Activated T-cell treated with anti-CD3 and anti-CD28 coated beads, Interleukin-2, amount 50 U/mL, for 72 hours (primary cell): ENCODE measurements around the gene ESR2. TPM values are rescaled to one million over a fixed set of nuclear protein-coding genes. Genes with fewer than 3 reads are reported as not detected.

Experiments used
- ATAC-seq, 2 donors: fragments of 150-1000 bp; cut with Tn5 transposase; replicated peaks in 1 of 2; 2 replicates each; pipeline ENCODE4 v1.10.0; 2021; ENCODE audit warnings: moderate library complexity in 2 of 2, mild to moderate bottlenecking in 1 of 2
- DNase-seq, 2 donors: peaks; one replicate each; pipeline ENCODE4 v3.0.0; 2021 to 2022; ENCODE audit warnings: mixed read lengths in 1 of 2
- H3K27ac Mint-ChIP-seq: one replicate; pipeline ENCODE4 v1.8.0; 2022; ENCODE audit warnings: mild to moderate bottlenecking, moderate library complexity, mixed read lengths
- H3K27me3 Mint-ChIP-seq: one replicate; pipeline ENCODE4 v1.8.0; 2022; ENCODE audit warnings: low read depth, mixed read lengths
- H3K36me3 Mint-ChIP-seq, 2 donors: one replicate each; pipeline ENCODE4 v1.8.0; 2022; ENCODE audit warnings: mixed read lengths in 2 of 2, mild to moderate bottlenecking in 1 of 2; ENCODE audit not compliant: insufficient read depth in 2 of 2
- H3K4me1 Mint-ChIP-seq: one replicate; pipeline ENCODE4 v1.8.0; 2022; ENCODE audit warnings: low read depth, mixed read lengths
- H3K4me3 Mint-ChIP-seq, 2 donors: one replicate each; pipeline ENCODE4 v1.8.0; 2022; ENCODE audit warnings: mild to moderate bottlenecking in 2 of 2, mixed read lengths in 2 of 2, moderate library complexity in 2 of 2
- H3K9me3 Mint-ChIP-seq, 2 donors: one replicate each; pipeline ENCODE4 v1.8.0; 2022; ENCODE audit warnings: mixed read lengths in 2 of 2
- total RNA-seq, 2 donors: library from RNA; stranded (reverse); gene quantifications; one replicate each; pipeline ENCODE4 v1.2.3, GENCODE V29; 2022

Gene ESR2
- total RNA-seq, 2 donors from 2014 or later = 0.23 to 1.0 TPM

DNA sequence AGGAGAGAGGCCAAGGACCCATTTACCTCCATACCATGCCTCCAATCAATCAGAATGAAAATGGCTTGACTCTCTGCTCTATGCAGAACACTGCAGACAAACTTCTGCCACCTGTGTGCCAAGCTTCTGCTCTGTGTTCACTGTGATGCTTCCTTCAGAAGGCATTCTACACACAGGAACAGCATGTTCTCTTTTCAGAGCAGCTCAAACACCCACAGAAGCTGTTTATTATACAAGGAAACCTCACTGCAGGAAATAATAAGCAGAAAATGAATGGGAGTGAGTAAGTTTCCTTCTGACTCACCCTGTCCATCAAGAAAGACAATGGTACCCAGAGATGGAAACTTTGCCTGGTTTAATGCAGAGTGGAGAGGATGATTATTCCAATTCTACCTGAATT, 2.4 kb upstream of the ESR2 start:
- peak; percentile 24 to 45 for ATAC-seq
- Mint-ChIP-seq H3K27ac (no peak overlapping the region), H3K9me3 (no peaks in the 10 kb centered on the region), H3K36me3 (no peaks in the 10 kb centered on the region), H3K4me1 (peaks cover 37% of the 10 kb centered on the region), H3K4me3 (peak overlapping the region in 1 of 2 donors; percentile 53), H3K27me3 (peaks cover 26% of the 10 kb centered on the region)
- DNase-seq = no peak

DNA sequence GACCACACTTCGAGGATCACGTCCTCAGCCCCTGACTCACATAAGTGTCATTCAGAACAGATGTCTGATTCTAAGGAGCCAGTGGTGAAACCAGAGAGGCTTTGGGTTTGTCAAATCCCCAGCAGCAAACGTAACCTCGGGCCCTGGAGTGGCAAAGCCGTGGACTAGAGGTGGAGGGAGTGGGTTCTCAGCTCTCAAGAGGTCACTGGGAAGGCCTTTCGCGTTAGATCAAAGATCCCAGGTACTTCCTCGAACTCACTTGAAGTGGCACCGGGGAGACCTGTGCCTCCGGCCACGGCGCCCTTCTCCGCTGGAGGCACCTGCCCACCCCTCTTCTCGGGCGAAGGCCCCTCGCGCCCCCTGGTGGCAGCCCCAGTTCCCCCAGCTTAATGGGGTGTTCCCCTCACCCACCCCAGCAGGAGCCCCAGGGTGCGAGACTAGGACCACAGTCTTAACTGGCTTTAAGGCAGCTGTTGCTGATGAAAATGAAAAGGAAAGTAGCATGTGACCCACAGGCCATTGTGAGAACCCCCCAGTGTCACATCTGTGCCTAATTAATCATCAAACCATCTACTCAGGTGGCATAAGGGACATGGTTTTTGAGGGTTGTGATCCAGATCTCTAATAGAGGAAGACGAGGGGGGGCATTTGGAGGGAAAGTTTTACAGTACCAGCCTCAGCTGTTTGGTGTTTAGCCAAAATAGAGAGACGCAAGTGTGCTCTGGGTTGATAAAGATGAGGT, 672 bp upstream of the ESR2 start:
- H3K4me1 Mint-ChIP-seq = peaks cover 37% of the 10 kb centered on the region
- H3K36me3 Mint-ChIP-seq = no peaks in the 10 kb centered on the region
- peak overlapping the region; percentile 83 to 88 for H3K4me3 Mint-ChIP-seq
- H3K27me3 Mint-ChIP-seq = peaks cover 26% of the 10 kb centered on the region
- peak; percentile 92 to 94 for DNase-seq
- ATAC-seq = peak; percentile 88 to 92
- no peak overlapping the region for H3K27ac Mint-ChIP-seq
- no peaks in the 10 kb centered on the region for H3K9me3 Mint-ChIP-seq

DNA sequence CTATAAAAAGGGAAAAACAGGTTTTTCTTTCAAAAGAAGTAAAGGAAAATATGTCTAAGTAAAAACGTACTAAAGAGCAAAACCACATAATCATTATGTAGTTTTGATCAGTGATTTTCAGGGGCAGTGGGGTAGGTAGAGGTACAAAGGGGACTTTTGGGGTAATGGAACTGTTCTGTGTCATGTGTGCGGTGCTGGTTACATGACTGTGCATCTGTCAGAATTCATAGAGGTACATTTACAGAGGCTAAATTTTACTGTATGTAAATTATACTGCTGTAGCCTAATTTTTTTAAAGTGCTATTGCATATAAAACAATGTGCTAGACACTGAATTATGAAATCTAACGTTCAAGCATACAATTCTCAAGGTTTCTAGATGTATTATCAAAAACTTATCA, 2.0 kb downstream of the ESR2 start:
- no peak for DNase-seq
- Mint-ChIP-seq H3K27ac (no peak overlapping the region), H3K4me1 (peaks cover 36% of the 10 kb centered on the region), H3K27me3 (peaks cover 13% of the 10 kb centered on the region), H3K36me3 (no peaks in the 10 kb centered on the region), H3K4me3 (no peak overlapping the region), H3K9me3 (no peaks in the 10 kb centered on the region)
- ATAC-seq = no peak

DNA sequence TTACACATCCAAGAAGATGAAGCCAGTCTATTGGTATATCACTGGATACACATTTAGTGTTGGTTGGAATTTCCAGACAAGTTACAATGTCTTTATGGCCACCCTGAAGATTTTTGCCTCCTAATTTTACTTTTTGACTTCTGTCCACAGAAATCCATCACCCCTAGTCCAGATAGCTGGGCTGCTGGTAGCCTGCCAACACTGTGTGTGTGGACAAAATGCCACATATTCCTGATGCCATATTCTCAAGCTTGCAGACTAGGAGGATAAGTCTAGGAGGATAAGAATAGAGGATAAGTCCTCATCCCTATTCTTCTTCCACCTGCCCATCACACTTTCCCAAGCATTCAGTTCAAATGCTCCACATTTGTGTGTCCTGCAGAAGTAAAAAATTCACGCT, 4.6 kb downstream of the ESR2 start:
- peaks cover 12% of the 10 kb centered on the region for H3K27me3 Mint-ChIP-seq
- ATAC-seq (no peak), DNase-seq (no peak)
- H3K4me3 Mint-ChIP-seq = no peak overlapping the region
- peaks cover 13% of the 10 kb centered on the region for H3K4me1 Mint-ChIP-seq
- H3K9me3 Mint-ChIP-seq = no peaks in the 10 kb centered on the region
- H3K36me3 Mint-ChIP-seq = no peaks in the 10 kb centered on the region
- H3K27ac Mint-ChIP-seq = no peak overlapping the region

DNA sequence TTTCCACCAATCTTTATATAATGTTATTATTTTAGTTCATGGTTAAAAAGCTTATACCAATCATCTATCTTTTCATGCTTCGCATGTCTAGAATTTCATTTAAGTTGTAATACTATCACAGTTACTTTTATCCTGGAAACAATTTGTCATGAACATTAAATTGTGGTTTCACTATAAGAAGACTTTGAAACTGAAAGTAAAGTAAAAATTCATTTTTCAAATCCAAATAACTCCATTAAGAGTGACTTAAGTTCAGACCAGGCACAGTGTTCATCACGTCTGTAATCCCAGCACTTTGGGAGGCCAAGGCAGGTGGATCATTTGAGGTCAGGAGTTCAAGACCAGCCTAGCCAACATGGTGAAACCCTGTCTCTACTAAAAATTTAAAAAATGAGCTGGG, 12.4 kb downstream of the ESR2 start:
- Mint-ChIP-seq H3K27ac (no peak overlapping the region), H3K9me3 (peaks cover 0 to 4% of the 10 kb centered on the region in 2 donors), H3K4me3 (no peak overlapping the region), H3K4me1 (peaks cover 26% of the 10 kb centered on the region), H3K36me3 (no peaks in the 10 kb centered on the region), H3K27me3 (no peaks in the 10 kb centered on the region)
- DNase-seq (no peak), ATAC-seq (no peak)

DNA sequence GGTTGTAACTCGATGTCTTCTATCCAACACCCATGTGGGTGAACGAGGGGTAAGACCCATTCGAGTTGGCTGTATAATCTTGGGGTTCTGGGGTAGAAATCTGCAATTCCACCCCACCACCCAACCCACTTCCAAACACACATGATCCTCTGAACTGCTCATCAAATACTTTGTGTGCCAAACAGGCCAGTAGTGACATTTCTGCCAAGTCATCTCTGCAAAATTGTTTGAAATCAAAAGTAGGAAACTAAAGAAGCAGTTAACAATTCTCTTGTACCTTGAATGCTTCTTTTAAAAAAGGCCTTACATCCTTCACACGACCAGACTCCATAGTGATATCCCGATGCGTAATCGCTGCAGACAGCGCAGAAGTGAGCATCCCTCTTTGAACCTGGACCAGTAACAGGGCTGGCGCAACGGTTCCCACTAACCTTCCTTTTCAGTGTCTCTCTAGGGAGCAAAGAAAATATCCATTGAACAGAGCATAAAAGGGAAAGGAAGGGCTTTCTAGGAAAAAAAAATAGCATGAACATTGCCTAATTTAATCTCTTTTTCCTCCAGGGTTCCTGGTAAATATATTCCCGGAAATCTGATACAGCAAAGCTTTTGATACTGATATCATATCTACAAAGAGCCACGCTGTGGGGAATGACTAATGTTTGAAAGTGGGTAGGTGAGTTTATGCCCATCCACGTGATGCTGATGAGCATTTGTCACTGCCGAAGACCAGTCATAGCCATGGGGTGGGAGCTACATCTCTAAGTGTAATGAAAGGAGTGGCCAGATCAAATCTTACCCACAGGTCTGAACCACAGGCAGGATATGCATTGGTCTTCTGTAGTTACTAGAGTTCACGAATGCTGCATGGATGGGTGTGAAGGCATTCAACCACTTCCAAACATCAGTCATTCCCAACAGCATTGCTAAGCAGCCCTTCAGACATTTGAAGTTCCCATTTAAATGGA, 14.2 kb downstream of the ESR2 start:
- H3K9me3 Mint-ChIP-seq = peaks cover 0 to 4% of the 10 kb centered on the region in 2 donors
- DNase-seq = peak; percentile 39 to 48
- H3K36me3 Mint-ChIP-seq = no peaks in the 10 kb centered on the region
- H3K27me3 Mint-ChIP-seq = no peaks in the 10 kb centered on the region
- peak overlapping the region in 1 of 2 donors; percentile 23 for H3K4me3 Mint-ChIP-seq
- peak; percentile 97 to 99 for ATAC-seq
- H3K27ac Mint-ChIP-seq = no peak overlapping the region
- H3K4me1 Mint-ChIP-seq = peaks cover 26% of the 10 kb centered on the region

DNA sequence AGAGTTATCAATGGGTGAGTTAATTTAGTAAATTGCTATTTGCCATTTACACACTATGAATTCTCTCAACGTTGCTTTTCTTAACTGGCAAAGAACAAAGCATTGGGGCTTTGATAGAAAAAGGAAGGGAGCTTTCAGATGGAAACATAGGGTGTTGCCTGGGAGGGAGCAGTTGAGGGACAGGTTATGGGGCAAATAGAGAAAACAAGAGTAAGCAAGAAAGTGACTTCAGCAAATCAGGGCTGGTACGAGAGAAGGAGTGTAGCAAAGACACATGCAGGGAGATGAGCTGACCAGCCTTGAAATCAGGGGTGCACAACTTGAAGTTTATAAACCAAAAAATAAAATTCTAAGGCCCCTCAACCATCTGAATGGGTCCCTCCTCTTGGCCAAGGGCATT, 15.7 kb downstream of the ESR2 start:
- DNase-seq (no peak), ATAC-seq (no peak)
- peaks cover 2 to 6% of the 10 kb centered on the region in 2 donors for H3K9me3 Mint-ChIP-seq
- no peaks in the 10 kb centered on the region for H3K27me3 Mint-ChIP-seq
- H3K27ac Mint-ChIP-seq = no peak overlapping the region
- no peaks in the 10 kb centered on the region for H3K36me3 Mint-ChIP-seq
- H3K4me1 Mint-ChIP-seq = peaks cover 26% of the 10 kb centered on the region
- H3K4me3 Mint-ChIP-seq = no peak overlapping the region

DNA sequence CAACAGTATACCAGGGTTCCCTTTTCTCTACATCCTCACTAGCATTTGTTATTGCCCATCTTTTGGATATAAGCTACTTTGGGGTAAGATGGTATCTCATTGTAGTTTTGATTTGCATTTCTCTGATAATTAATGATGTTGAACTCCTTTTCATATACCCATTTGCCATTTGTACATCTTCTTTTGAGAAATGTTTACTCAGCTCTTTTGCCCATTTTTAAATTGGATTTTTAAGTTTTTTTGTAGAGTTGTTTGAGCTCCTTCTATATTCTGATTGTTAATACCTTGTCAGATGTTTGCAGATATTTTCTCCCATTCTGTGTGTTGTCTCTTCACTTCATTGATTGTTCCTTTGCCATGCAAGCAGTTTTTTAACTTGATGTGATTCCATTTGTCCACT, 22.2 kb downstream of the ESR2 start:
- no peak for DNase-seq
- no peak overlapping the region for H3K4me3 Mint-ChIP-seq
- H3K9me3 Mint-ChIP-seq = peaks cover 2 to 3% of the 10 kb centered on the region in 2 donors
- H3K27ac Mint-ChIP-seq = no peak overlapping the region
- no peaks in the 10 kb centered on the region for H3K36me3 Mint-ChIP-seq
- H3K4me1 Mint-ChIP-seq = peaks cover 13% of the 10 kb centered on the region
- H3K27me3 Mint-ChIP-seq = no peaks in the 10 kb centered on the region
- no peak for ATAC-seq

DNA sequence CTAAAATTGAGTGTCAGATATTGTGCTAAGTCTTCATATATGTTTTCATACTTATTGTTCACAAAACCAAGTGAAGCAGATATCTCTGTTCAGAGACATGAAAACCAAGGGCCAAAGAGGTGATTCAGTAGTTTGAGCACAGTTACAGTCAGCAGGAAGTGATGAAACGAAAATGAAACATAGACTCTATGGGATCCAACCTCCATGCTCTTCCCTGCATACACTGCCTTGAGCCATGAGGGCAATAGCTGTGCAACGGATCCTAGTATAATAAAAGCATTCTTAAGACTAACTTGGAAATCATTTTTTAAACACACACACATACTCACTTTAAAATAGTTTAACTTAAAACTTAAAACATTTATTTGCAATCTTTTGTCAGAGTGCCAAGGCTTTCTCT, 27.9 kb downstream of the ESR2 start:
- Mint-ChIP-seq H3K9me3 (peaks cover 0 to 1% of the 10 kb centered on the region in 2 donors), H3K36me3 (no peaks in the 10 kb centered on the region), H3K4me3 (no peak overlapping the region), H3K4me1 (peaks cover 29% of the 10 kb centered on the region), H3K27me3 (no peaks in the 10 kb centered on the region), H3K27ac (peak overlapping the region; percentile 66)
- DNase-seq = no peak
- ATAC-seq = peak; percentile 68 to 94

DNA sequence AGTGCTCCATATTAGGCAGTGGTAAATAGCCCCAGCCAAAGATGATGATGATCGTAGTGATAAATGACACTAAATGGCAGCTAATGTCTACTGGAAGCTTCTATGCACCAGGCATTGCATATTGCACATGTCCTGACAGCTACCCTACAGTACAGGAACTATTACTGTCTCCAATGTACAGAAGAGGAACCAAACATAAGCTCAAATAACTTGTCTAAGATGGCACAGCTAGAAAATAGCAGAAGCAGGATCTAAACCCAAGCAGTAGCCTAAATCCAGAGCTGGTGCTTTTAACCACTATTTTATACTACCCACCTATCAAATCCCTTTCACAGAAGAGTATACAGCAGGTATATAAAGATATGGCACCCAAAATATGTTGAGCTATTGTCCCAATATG, 28.9 kb downstream of the ESR2 start:
- H3K4me3 Mint-ChIP-seq = no peak overlapping the region
- DNase-seq (no peak), ATAC-seq (no peak)
- H3K27me3 Mint-ChIP-seq = no peaks in the 10 kb centered on the region
- no peaks in the 10 kb centered on the region for H3K36me3 Mint-ChIP-seq
- H3K4me1 Mint-ChIP-seq = peaks cover 29% of the 10 kb centered on the region
- peaks cover 0 to 1% of the 10 kb centered on the region in 2 donors for H3K9me3 Mint-ChIP-seq
- no peak overlapping the region for H3K27ac Mint-ChIP-seq

DNA sequence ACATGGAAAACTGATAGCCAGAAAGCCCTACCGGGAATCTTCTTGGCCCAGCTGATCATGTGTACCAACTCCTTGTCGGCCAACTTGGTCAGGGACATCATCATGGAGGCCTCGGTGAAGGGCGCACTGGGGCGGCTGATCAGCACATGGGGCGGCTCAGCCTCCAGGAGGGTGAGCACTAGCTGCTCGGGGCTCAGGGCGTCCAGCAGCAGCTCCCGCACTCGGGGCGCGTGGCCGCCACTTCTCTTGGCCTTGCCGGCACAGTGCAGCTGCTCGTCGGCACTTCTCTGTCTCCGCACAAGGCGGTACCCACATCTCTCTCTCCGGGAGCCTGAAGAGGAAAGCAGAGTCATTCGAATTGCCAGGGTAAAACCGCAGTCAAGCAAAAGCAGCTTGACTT, 33.8 kb downstream of the ESR2 start:
- DNase-seq = no peak
- Mint-ChIP-seq H3K36me3 (no peaks in the 10 kb centered on the region), H3K4me3 (no peak overlapping the region), H3K9me3 (no peaks in the 10 kb centered on the region), H3K27ac (no peak overlapping the region), H3K4me1 (peaks cover under 1% of the 10 kb centered on the region), H3K27me3 (no peaks in the 10 kb centered on the region)
- ATAC-seq = no peak

DNA sequence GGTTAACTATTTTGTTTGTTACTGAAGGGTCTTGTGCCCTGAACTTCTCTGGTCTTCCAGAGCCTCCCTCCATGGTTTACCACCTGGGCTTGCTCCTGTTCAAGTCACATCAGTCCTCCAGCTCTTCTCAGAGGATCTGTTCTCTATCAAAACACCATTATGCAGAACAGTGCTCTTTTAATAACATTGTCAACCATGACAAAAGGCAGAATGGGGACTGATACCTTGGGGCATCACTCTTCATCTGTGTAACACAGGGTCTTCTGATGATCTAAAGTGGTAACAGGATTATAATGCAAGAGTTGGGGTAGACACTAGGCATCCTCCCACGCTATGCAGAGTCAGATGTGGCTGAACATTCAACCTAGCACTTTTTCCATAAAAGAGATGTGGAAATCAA, 38.4 kb downstream of the ESR2 start:
- H3K4me3 Mint-ChIP-seq = no peak overlapping the region
- H3K27ac Mint-ChIP-seq = no peak overlapping the region
- no peaks in the 10 kb centered on the region for H3K27me3 Mint-ChIP-seq
- ATAC-seq (no peak), DNase-seq (no peak)
- no peaks in the 10 kb centered on the region for H3K36me3 Mint-ChIP-seq
- H3K4me1 Mint-ChIP-seq = no peaks in the 10 kb centered on the region
- no peaks in the 10 kb centered on the region for H3K9me3 Mint-ChIP-seq

DNA sequence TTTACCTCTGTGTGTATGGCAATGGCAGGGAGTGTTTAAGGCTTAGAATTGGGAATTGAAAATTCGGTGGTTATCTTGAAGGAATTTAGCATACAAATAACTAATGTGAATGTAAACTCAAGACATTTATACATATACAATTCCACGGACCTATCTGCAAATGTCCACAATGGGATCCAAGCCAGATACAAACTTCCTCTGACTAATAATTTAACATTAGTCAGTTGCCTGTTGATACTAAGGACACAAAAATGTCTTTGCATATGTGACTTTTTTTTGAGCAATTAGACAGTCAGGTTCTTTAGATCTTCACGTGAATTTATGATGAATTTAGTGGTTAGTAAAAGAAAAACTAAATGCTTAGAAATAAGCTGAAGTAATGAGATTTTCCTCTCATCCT, 40.5 kb downstream of the ESR2 start:
- DNase-seq = no peak
- no peak overlapping the region for H3K4me3 Mint-ChIP-seq
- H3K27ac Mint-ChIP-seq = no peak overlapping the region
- ATAC-seq = no peak
- no peaks in the 10 kb centered on the region for H3K4me1 Mint-ChIP-seq
- H3K9me3 Mint-ChIP-seq = no peaks in the 10 kb centered on the region
- peaks cover 4% of the 10 kb centered on the region for H3K27me3 Mint-ChIP-seq
- no peaks in the 10 kb centered on the region for H3K36me3 Mint-ChIP-seq
